A673 (cell line): ENCODE data around the gene ZNRF3. TPM values are rescaled to one million over a fixed set of nuclear protein-coding genes. Genes with fewer than 3 reads are reported as not detected.

Source experiments
- BruUV-seq: library from RNA; stranded (reverse); fragments of 400-500 nt; replicated peaks from 2 replicates; lab custom pipeline; 2021; lab: Mats Ljungman, UMichigan
- CTCF ChIA-PET: fragments of 300-600 bp; sonication (Branson Sonifier 250); formaldehyde crosslinking; loops from one replicate; lab custom pipeline; 2022; ENCODE audit warnings: antibody characterized with exemption; lab: Charles Lee
- POLR2A ChIA-PET: fragments of 300-600 bp; sonication (Branson Sonifier 250); formaldehyde crosslinking; loops from one replicate; lab custom pipeline; 2022; ENCODE audit warnings: antibody characterized with exemption; ENCODE audit not compliant: low non-redundant PET; lab: Charles Lee
- DNase-seq: peaks from one replicate; pipeline ENCODE4 v3.0.0-alpha.2; 2015; ENCODE audit warnings: low spot score
- H3K27ac ChIP-seq: fragments of 200-600 bp; sonication (generic); 2 replicates; pipeline ENCODE4 v1.5.1; 2016; ENCODE audit warnings: mixed run types, low read depth, mild to moderate bottlenecking, mixed read lengths, antibody characterized with exemption, low read length; ENCODE audit not compliant: poor library complexity, severe bottlenecking
- H3K27me3 ChIP-seq: fragments of 200-600 bp; sonication (generic); replicated peaks from 2 replicates; pipeline ENCODE4 v1.6.1; 2017; ENCODE audit warnings: mixed run types, low read depth, mild to moderate bottlenecking, mixed read lengths, antibody characterized with exemption, low read length; ENCODE audit not compliant: insufficient read depth, poor library complexity
- H3K36me3 ChIP-seq: fragments of 200-600 bp; sonication (generic); 2 replicates; pipeline ENCODE4 v1.6.1; 2016; ENCODE audit warnings: mixed run types, mild to moderate bottlenecking, mixed read lengths, antibody characterized with exemption, low read length; ENCODE audit not compliant: insufficient read depth, poor library complexity, severe bottlenecking
- H3K4me1 ChIP-seq: fragments of 200-600 bp; sonication (generic); 2 replicates; pipeline ENCODE4 v1.6.1; 2017; ENCODE audit warnings: mixed run types, mild to moderate bottlenecking, mixed read lengths, antibody characterized with exemption, low read length; ENCODE audit not compliant: insufficient read depth, poor library complexity, severe bottlenecking
- H3K4me3 ChIP-seq: fragments of 200-600 bp; sonication (generic); 2 replicates; pipeline ENCODE4 v1.5.1; 2016; ENCODE audit warnings: low read depth, mixed run types, mild to moderate bottlenecking, mixed read lengths, low read length; ENCODE audit not compliant: poor library complexity, severe bottlenecking
- H3K9me3 ChIP-seq: fragments of 200-600 bp; sonication (generic); 2 replicates; pipeline ENCODE4 v1.6.1; 2016; ENCODE audit warnings: mixed run types, low read depth, mild to moderate bottlenecking, mixed read lengths, antibody characterized with exemption, low read length; ENCODE audit not compliant: poor library complexity, severe bottlenecking
- EZH2 ChIP-seq: fragments of 200-600 bp; sonication (generic); IDR thresholded peaks from 2 replicates; pipeline ENCODE4 v1.6.1; 2017; ENCODE audit warnings: borderline replicate concordance, low read depth, mild to moderate bottlenecking, mixed read lengths, antibody characterized with exemption, low read length; ENCODE audit not compliant: poor library complexity, severe bottlenecking
- intact Hi-C: fragments of 100-400 bp; cut with micrococcal nuclease; formaldehyde crosslinking; loops from one replicate; pipeline ENCODE4 v1.10.0; 2022; ENCODE audit not compliant: unreplicated experiment
- total RNA-seq: library from RNA; stranded (reverse); gene quantifications from 2 replicates; pipeline ENCODE4 v1.2.3, GENCODE V29; 2021
- TF ChIP-seq, protein P1 (sequence below): fragments of 300-800, 200-600 bp; sonication (generic); conservative IDR thresholded peaks from 2 replicates; pipeline ENCODE4 v1.5.1; 2017; ENCODE audit warnings: low read depth, mild to moderate bottlenecking, antibody characterized with exemption, low read length, moderate library complexity, mixed read lengths

ZNRF3 gene
- total RNA-seq, 1 experiment from 2014 or later: 11.9 TPM

DNA sequence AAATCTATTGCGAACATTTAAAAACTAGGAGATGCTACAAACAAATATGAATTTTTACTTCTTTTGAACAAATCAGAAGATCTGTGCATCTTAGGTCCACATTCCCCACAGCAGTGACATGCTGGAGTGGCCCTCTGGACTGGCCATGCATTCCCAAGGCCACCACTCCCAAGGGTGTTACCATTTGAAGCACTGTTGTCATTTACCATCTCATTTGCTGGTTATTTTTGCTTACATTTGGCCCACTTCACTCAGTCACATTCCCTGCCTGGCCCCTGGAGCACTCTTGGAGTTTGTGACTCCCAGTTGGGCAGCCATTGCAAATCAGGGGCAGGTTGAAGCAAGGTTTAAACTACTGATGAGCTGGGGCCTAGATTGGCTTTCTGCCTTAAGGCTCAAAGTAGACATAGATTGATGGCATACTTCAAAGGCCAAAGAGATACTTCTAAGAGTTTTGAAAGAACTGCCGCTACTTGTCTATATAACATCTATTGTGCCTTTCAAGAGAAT, 8.5 kb upstream of the ZNRF3 start:
- ChIA-PET POLR2A (no interaction called here), CTCF (no interaction called here)
- H3K27me3 ChIP-seq: no peaks in the 10 kb centered on the region
- TF ChIP-seq EZH2: no peak
- TF ChIP-seq, protein P1, sequence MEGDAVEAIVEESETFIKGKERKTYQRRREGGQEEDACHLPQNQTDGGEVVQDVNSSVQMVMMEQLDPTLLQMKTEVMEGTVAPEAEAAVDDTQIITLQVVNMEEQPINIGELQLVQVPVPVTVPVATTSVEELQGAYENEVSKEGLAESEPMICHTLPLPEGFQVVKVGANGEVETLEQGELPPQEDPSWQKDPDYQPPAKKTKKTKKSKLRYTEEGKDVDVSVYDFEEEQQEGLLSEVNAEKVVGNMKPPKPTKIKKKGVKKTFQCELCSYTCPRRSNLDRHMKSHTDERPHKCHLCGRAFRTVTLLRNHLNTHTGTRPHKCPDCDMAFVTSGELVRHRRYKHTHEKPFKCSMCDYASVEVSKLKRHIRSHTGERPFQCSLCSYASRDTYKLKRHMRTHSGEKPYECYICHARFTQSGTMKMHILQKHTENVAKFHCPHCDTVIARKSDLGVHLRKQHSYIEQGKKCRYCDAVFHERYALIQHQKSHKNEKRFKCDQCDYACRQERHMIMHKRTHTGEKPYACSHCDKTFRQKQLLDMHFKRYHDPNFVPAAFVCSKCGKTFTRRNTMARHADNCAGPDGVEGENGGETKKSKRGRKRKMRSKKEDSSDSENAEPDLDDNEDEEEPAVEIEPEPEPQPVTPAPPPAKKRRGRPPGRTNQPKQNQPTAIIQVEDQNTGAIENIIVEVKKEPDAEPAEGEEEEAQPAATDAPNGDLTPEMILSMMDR: no peak
- H3K27ac ChIP-seq: no peak overlapping the region
- no TSS peak for BruUV-seq
- intact Hi-C loops: no loop called here
- no peaks in the 10 kb centered on the region for H3K9me3 ChIP-seq
- H3K4me1 ChIP-seq: no peaks in the 10 kb centered on the region
- DNase-seq: no peak
- no peak overlapping the region for H3K4me3 ChIP-seq
- no peaks in the 10 kb centered on the region for H3K36me3 ChIP-seq

- ChIA-PET CTCF (no interaction called here), POLR2A (no interaction called here)
- Histone ChIP-seq H3K4me1 (peaks cover 20% of the 10 kb centered on the region), H3K9me3 (no peaks in the 10 kb centered on the region), H3K27me3 (no peaks in the 10 kb centered on the region), H3K36me3 (no peaks in the 10 kb centered on the region), H3K4me3 (peak overlapping the region; percentile 55), H3K27ac (peak overlapping the region; percentile 34)
- intact Hi-C loops: no loop called here
- TF ChIP-seq EZH2: no peak
- TF ChIP-seq, protein P1: no peak
- DNase-seq: peak; percentile 55
- BruUV-seq: no TSS peak
These were observed 861 bp upstream of the ZNRF3 start for GRCh38 chr22:28882545-28882877.

DNA sequence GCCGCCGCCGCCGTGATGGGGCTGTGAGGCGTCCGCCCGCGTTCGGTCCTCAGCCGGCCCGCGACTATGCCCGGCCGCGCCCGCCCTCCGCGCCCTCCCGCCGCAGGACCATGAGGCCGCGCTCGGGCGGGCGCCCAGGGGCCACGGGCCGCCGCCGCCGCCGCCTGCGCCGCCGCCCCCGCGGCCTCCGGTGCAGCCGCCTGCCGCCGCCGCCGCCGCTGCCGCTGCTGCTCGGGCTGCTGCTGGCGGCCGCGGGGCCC, 215 bp downstream of the ZNRF3 start:
- peak overlapping the region; percentile 55 for H3K4me3 ChIP-seq
- TF ChIP-seq, protein P1: no peak
- TF ChIP-seq EZH2: no peak

More for the DNA sequence above, 215 bp downstream of the ZNRF3 start:
- no peak for DNase-seq
- H3K27me3 ChIP-seq: no peaks in the 10 kb centered on the region
- CTCF ChIA-PET: interaction anchor here (0.6 to 0.7 kb wide), 6 partner anchors 10 to 1206 kb away, joined by 3 to 5 read pairs (median 4); no protein-coding TSS in a partner anchor
- peaks cover 20% of the 10 kb centered on the region for H3K4me1 ChIP-seq
- no peak overlapping the region for H3K27ac ChIP-seq
- POLR2A ChIA-PET: interaction anchor here (0.6 to 0.7 kb wide), 2 partner anchors 10 to 1523 kb away, joined by 4 to 15 read pairs; no protein-coding TSS in a partner anchor
- no TSS peak for BruUV-seq
- H3K9me3 ChIP-seq: no peaks in the 10 kb centered on the region
- no peaks in the 10 kb centered on the region for H3K36me3 ChIP-seq
- intact Hi-C loops: no loop called here
